Lung (tissue), 12 donors: ENCODE data around the gene PRRT3. TPM values are rescaled to one million over a fixed set of nuclear protein-coding genes. Genes with fewer than 3 reads are reported as not detected.

Experiments used
- ATAC-seq: fragments of 200-7000 bp; cut with Tn5 transposase; one replicate; pipeline ENCODE4 v1.9.1; 2020; ENCODE audit warnings: moderate number of reproducible peaks; ENCODE audit not compliant: insufficient read depth, low FRiP score
- DNase-seq, 3 donors: peaks; one replicate each; pipeline ENCODE4 v3.0.0-alpha.2; 2013 to 2017
- H3K27ac ChIP-seq, 2 donors: one replicate each; pipeline ENCODE4 v1.5.1; 2013; ENCODE audit warnings: mild to moderate bottlenecking in 2 of 2, moderate library complexity in 2 of 2, control low read depth in 1 of 2, inconsistent platforms in 1 of 2, low read depth in 1 of 2, low read length in 1 of 2
- H3K27me3 ChIP-seq, 3 donors: one replicate each; pipeline ENCODE4 v1.5.1; 2013; ENCODE audit warnings: low read length in 2 of 3; ENCODE audit not compliant: control insufficient read depth in 3 of 3, insufficient read depth in 3 of 3
- H3K36me3 ChIP-seq, 4 donors: one replicate each; pipeline ENCODE4 v1.5.1; 2013; ENCODE audit warnings: low read length in 4 of 4, mild to moderate bottlenecking in 1 of 4, moderate library complexity in 1 of 4; ENCODE audit not compliant: control insufficient read depth in 4 of 4, insufficient read depth in 4 of 4
- H3K4me1 ChIP-seq, 5 donors: one replicate each; pipeline ENCODE4 v1.5.1; 2013; ENCODE audit warnings: low read length in 5 of 5, mild to moderate bottlenecking in 2 of 5, moderate library complexity in 1 of 5; ENCODE audit not compliant: control insufficient read depth in 5 of 5, insufficient read depth in 5 of 5
- H3K4me3 ChIP-seq: one replicate; pipeline ENCODE4 v1.5.1; 2013; ENCODE audit warnings: mild to moderate bottlenecking, control low read depth, moderate library complexity
- H3K9ac ChIP-seq, 2 donors: one replicate each; pipeline ENCODE4 v1.5.1; 2013; ENCODE audit warnings: low read length in 2 of 2, control low read depth in 1 of 2; ENCODE audit not compliant: insufficient read depth in 1 of 2
- H3K9me3 ChIP-seq, 4 donors: one replicate each; pipeline ENCODE4 v1.5.1; 2013; ENCODE audit warnings: low read length in 3 of 4, mild to moderate bottlenecking in 1 of 4, moderate library complexity in 1 of 4; ENCODE audit not compliant: control insufficient read depth in 4 of 4, insufficient read depth in 3 of 4
- CTCF ChIP-seq: IDR thresholded peaks from 2 replicates; pipeline ENCODE4 v1.5.1; 2012; ENCODE audit warnings: mild to moderate bottlenecking; ENCODE audit errors: control extremely low read depth, extremely low read depth
- WGBS, 2 donors: extraction: QIAGEN DNeasy Blood & Tissue Kit; methylation state at CpG; one replicate each; pipeline ENCODE4 v1.1.7; 2013; 5-methylcytosine and 5-hydroxymethylcytosine counted together
- polyA plus RNA-seq, 2 donors: library from polyadenylated mRNA; stranded (reverse); fragments of 200-250 nt; gene quantifications; one replicate each; pipeline ENCODE4 v1.2.1, GENCODE V29; 2013
- total RNA-seq, 2 donors: library from RNA; depleted of rRNA in 1 of 2; stranded (reverse); fragments of >200 nt in 1 of 2; gene quantifications; one replicate each; pipeline ENCODE4 v1.2.1, GENCODE V29; 2014 to 2021
- donor health status: control.
- donor health status: control.
- donor health status: Bipolar disorder and iron deficiency.
- donor health status: healthy.
- donor health status: DM: yes; HTN: yes; CAD: no.

The PRRT3 gene
- total and polyA plus RNA-seq, 4 donors: 1.1 to 5.2 (median 1.8) TPM

- Histone ChIP-seq H3K4me1 (peaks cover 0 to 17% (median 2%) of the 10 kb centered on the region in 5 donors), H3K9ac (no peak overlapping the region), H3K36me3 (peaks cover 4 to 23% (median 13%) of the 10 kb centered on the region in 4 donors), H3K9me3 (no peaks in the 10 kb centered on the region), H3K27me3 (no peaks in the 10 kb centered on the region), H3K27ac (no peak overlapping the region), H3K4me3 (no peak overlapping the region)
- TF ChIP-seq CTCF: no peak
- DNase-seq (no peak), ATAC-seq (no peak)
- 94 to 98% methylated on average over 4 of the region's 4 CpGs for WGBS, 2 donors
Measured at GRCh38 chr3:9930804-9931418, 21.3 kb downstream of the PRRT3 start.

GRCh38 chr3:9928158-9928557 lies 24.1 kb downstream of the PRRT3 start:
- DNase-seq (no peak), ATAC-seq (no peak)
- H3K27me3 ChIP-seq: no peaks in the 10 kb centered on the region
- H3K4me1 ChIP-seq: peaks cover 0 to 7% (median 0%) of the 10 kb centered on the region in 5 donors
- H3K36me3 ChIP-seq: peaks cover 4 to 31% (median 16%) of the 10 kb centered on the region in 4 donors
- WGBS, 2 donors: 97% methylated on average over 23 of the region's 23 CpGs
- H3K27ac ChIP-seq: no peak overlapping the region
- H3K4me3 ChIP-seq: no peak overlapping the region
- no peak for TF ChIP-seq CTCF
- H3K9ac ChIP-seq: no peak overlapping the region
- H3K9me3 ChIP-seq: no peaks in the 10 kb centered on the region

GRCh38 chr3:9918261-9919038 lies 33.8 kb downstream of the PRRT3 start:
- DNase-seq (no peak), ATAC-seq (no peak)
- Histone ChIP-seq H3K9ac (no peak overlapping the region), H3K36me3 (peaks cover 0 to 6% (median 5%) of the 10 kb centered on the region in 4 donors), H3K27ac (no peak overlapping the region), H3K27me3 (no peaks in the 10 kb centered on the region), H3K9me3 (no peaks in the 10 kb centered on the region), H3K4me1 (peaks cover 0 to 33% (median 21%) of the 10 kb centered on the region in 5 donors), H3K4me3 (no peak overlapping the region)
- no peak for TF ChIP-seq CTCF
- WGBS, 2 donors: 93 to 98% methylated on average over 8 of the region's 8 CpGs
